ENCODE measurements around the gene PKNOX1.
"Not testable (repeated sequence)": the region's sequence is repeated elsewhere in the genome, so short reads cannot be mapped to it uniquely, and the experiment has no call there.

PKNOX1 gene

GRCh38 chr21:42973991-42974831 is at the start of gene PKNOX1:
Gene PKNOX1 (plus strand): TSS chr21:42974562. CDS start chr21:43004382, 29,820 bp downstream.
- DNase-seq (ENCODE audit: low spot score): peak; percentile 92

GRCh38 chr21:42925114-42925926 is 49.0 kb upstream of the PKNOX1 start, which contains the start of gene ERVH48-1:
Gene ERVH48-1 (minus strand): TSS chr21:42925630. CDS start chr21:42919006, 6,624 bp downstream.
- DNase-seq (ENCODE audit: low spot score): no peak

- DNase-seq (ENCODE audit: low spot score): not testable (repeated sequence)
Observed at GRCh38 chr21:42927474-42928200, 46.7 kb upstream of the PKNOX1 start.

- no peak for DNase-seq (ENCODE audit: low spot score)
Observed at GRCh38 chr21:42929969-42930368, 44.4 kb upstream of the PKNOX1 start.

- no peak for DNase-seq (ENCODE audit: low spot score)
Observed at GRCh38 chr21:42931560-42932235, 42.7 kb upstream of the PKNOX1 start.

GRCh38 chr21:42932378-42933136 is 41.8 kb upstream of the PKNOX1 start:
- not testable (repeated sequence) for DNase-seq (ENCODE audit: low spot score)

- not testable (repeated sequence) for DNase-seq (ENCODE audit: low spot score)
Observed at GRCh38 chr21:42933137-42933970, 41.0 kb upstream of the PKNOX1 start.

GRCh38 chr21:42933973-42934372 is 40.4 kb upstream of the PKNOX1 start:
- not testable (repeated sequence) for DNase-seq (ENCODE audit: low spot score)

GRCh38 chr21:42936360-42936759 is 38.0 kb upstream of the PKNOX1 start:
- DNase-seq (ENCODE audit: low spot score): not testable (repeated sequence)

GRCh38 chr21:42937034-42937940 is 37.1 kb upstream of the PKNOX1 start:
- DNase-seq (ENCODE audit: low spot score): not testable (repeated sequence)

- DNase-seq (ENCODE audit: low spot score): no peak
Observed at GRCh38 chr21:42937960-42938605, 36.3 kb upstream of the PKNOX1 start.

GRCh38 chr21:42938606-42938995 is 35.8 kb upstream of the PKNOX1 start:
- not testable (repeated sequence) for DNase-seq (ENCODE audit: low spot score)

- no peak for DNase-seq (ENCODE audit: low spot score)
Observed at GRCh38 chr21:42939582-42940413, 34.6 kb upstream of the PKNOX1 start.

- no peak for DNase-seq (ENCODE audit: low spot score)
Observed at GRCh38 chr21:42941696-42942085, 32.7 kb upstream of the PKNOX1 start.

GRCh38 chr21:42942244-42942643 is 32.1 kb upstream of the PKNOX1 start:
- DNase-seq (ENCODE audit: low spot score): no peak

- not testable (repeated sequence) for DNase-seq (ENCODE audit: low spot score)
Observed at GRCh38 chr21:42949094-42949755, 25.1 kb upstream of the PKNOX1 start.

- DNase-seq (ENCODE audit: low spot score): not testable (repeated sequence)
Observed at GRCh38 chr21:42951193-42951592, 23.2 kb upstream of the PKNOX1 start.

Data from HuH-7.5 (cell line).